GM12872 (cell line): ENCODE measurements around the gene DUSP8.

ENCODE experiments used
- CTCF ChIP-seq: IDR thresholded peaks from 3 replicates; pipeline ENCODE4 v1.5.1; 2011; ENCODE audit warnings: low read depth, mild to moderate bottlenecking, low read length, moderate library complexity; ENCODE audit not compliant: insufficient read depth

The DUSP8 gene

GRCh38 chr11:1600626-1601025, 28.6 kb upstream of the DUSP8 start:
- no peak for TF ChIP-seq CTCF

GRCh38 chr11:1598816-1599215, 26.7 kb upstream of the DUSP8 start:
- TF ChIP-seq CTCF = no peak

GRCh38 chr11:1597994-1598380, 25.9 kb upstream of the DUSP8 start, which contains the start of gene KRTAP5-2:
TSS of gene KRTAP5-2 (minus strand) at chr11:1598294. CDS start at chr11:1598250, 44 bp downstream.
- TF ChIP-seq CTCF = no peak

GRCh38 chr11:1597331-1597993, 25.4 kb upstream of the DUSP8 start:
- TF ChIP-seq CTCF = no peak

GRCh38 chr11:1592628-1593027, 20.6 kb upstream of the DUSP8 start:
- TF ChIP-seq CTCF = no peak

- TF ChIP-seq CTCF = no peak
Measured at GRCh38 chr11:1589996-1590395, 17.9 kb upstream of the DUSP8 start.

- TF ChIP-seq CTCF = no peak
Measured at GRCh38 chr11:1586699-1587098, 14.6 kb upstream of the DUSP8 start.
